WI38 (cell line): ENCODE measurements around the gene PSME4.
"Not testable (repeated sequence)": the region's sequence is repeated elsewhere in the genome, so short reads cannot be mapped to it uniquely, and the experiment has no call there.

Experiments
- H3K4me3 ChIP-seq: 2 replicates; pipeline ENCODE4 v1.5.1; 2011; ENCODE audit warnings: low read depth, mild to moderate bottlenecking, control low read depth, low read length
- CTCF ChIP-seq: IDR thresholded peaks from 2 replicates; pipeline ENCODE4 v1.5.1; 2012; ENCODE audit warnings: low read depth, mild to moderate bottlenecking, control low read depth, low read length

Gene PSME4

GRCh38 chr2:53828331-53828730 is 142.5 kb downstream of the PSME4 start:
- TF ChIP-seq CTCF, result no peak
- H3K4me3 ChIP-seq, result no peak overlapping the region

- TF ChIP-seq CTCF, result no peak
- H3K4me3 ChIP-seq, result no peak overlapping the region
Observed at GRCh38 chr2:53827398-53828175, 143.2 kb downstream of the PSME4 start.

GRCh38 chr2:53826587-53827397 is 144.0 kb downstream of the PSME4 start:
- H3K4me3 ChIP-seq, result no peak overlapping the region
- TF ChIP-seq CTCF, result no peak

- no peak for TF ChIP-seq CTCF
- no peak overlapping the region for H3K4me3 ChIP-seq
Observed at GRCh38 chr2:53826030-53826410, 144.8 kb downstream of the PSME4 start.

- not testable (repeated sequence) for H3K4me3 ChIP-seq
Observed at GRCh38 chr2:53823639-53824038, 147.2 kb downstream of the PSME4 start.

GRCh38 chr2:53821810-53822209 is 149.0 kb downstream of the PSME4 start:
- H3K4me3 ChIP-seq, result no peak overlapping the region
- no peak for TF ChIP-seq CTCF

GRCh38 chr2:53820711-53821110 is 150.1 kb downstream of the PSME4 start:
- H3K4me3 ChIP-seq, result no peak overlapping the region
- no peak for TF ChIP-seq CTCF
